Loucy (cell line): ENCODE data around the gene TMEM17.

Experiments
- H2AFZ ChIP-seq: fragments of 200-600 bp; sonication (generic); 2 replicates; pipeline ENCODE4 v1.6.0; 2016; ENCODE audit warnings: antibody characterized with exemption, mild to moderate bottlenecking, low read length, moderate library complexity
- H3F3A ChIP-seq: fragments of 200-600 bp; 2 replicates; pipeline ENCODE4 v1.6.0; 2016; ENCODE audit warnings: antibody characterized with exemption, low read depth, mild to moderate bottlenecking
- H3K27me3 ChIP-seq: fragments of 200-600 bp; sonication (generic); 2 replicates; pipeline ENCODE4 v1.6.1; 2014; ENCODE audit warnings: low read length, mild to moderate bottlenecking; ENCODE audit not compliant: insufficient read depth, poor library complexity, severe bottlenecking
- H3K36me3 ChIP-seq: fragments of 200-600 bp; sonication (generic); 2 replicates; pipeline ENCODE4 v1.6.1; 2016; ENCODE audit warnings: low read length; ENCODE audit not compliant: insufficient read depth
- H3K4me1 ChIP-seq: fragments of 200-600 bp; sonication (generic); 2 replicates; pipeline ENCODE4 v1.5.1; 2014; ENCODE audit warnings: low read length, mild to moderate bottlenecking; ENCODE audit not compliant: insufficient read depth, poor library complexity, severe bottlenecking
- H3K4me2 ChIP-seq: fragments of 200-600 bp; sonication (generic); 2 replicates; pipeline ENCODE4 v1.6.0; 2014; ENCODE audit warnings: antibody characterized with exemption, low read length, low read depth, mild to moderate bottlenecking; ENCODE audit not compliant: poor library complexity, severe bottlenecking
- H3K4me3 ChIP-seq: fragments of 200-600 bp; sonication (generic); 2 replicates; pipeline ENCODE4 v1.5.1; 2014; ENCODE audit warnings: low read length, mild to moderate bottlenecking, mixed read lengths; ENCODE audit not compliant: poor library complexity, severe bottlenecking
- H3K79me2 ChIP-seq: fragments of 200-600 bp; sonication (generic); 2 replicates; pipeline ENCODE4 v1.6.1; 2014; ENCODE audit warnings: low read length; ENCODE audit not compliant: insufficient read depth
- H3K9ac ChIP-seq: fragments of 200-600 bp; sonication (generic); 2 replicates; pipeline ENCODE4 v1.6.0; 2014; ENCODE audit warnings: mild to moderate bottlenecking, low read depth, low read length, moderate library complexity; ENCODE audit not compliant: poor library complexity, severe bottlenecking
- H3K9me2 ChIP-seq: fragments of 200-600 bp; sonication (generic); replicated peaks from 2 replicates; pipeline ENCODE4 v1.6.1; 2016; ENCODE audit warnings: low read depth, low read length, mixed read lengths
- H3K9me3 ChIP-seq: fragments of 200-600 bp; sonication (generic); 2 replicates; pipeline ENCODE4 v1.6.1; 2014; ENCODE audit warnings: mild to moderate bottlenecking, antibody characterized with exemption, low read length, low read depth; ENCODE audit not compliant: insufficient read depth
- H4K20me1 ChIP-seq: fragments of 200-600 bp; sonication (generic); 2 replicates; pipeline ENCODE4 v1.6.0; 2014; ENCODE audit warnings: antibody characterized with exemption, low read length, mild to moderate bottlenecking; ENCODE audit not compliant: insufficient read depth, poor library complexity, severe bottlenecking
- CTCF ChIP-seq: fragments of 200-600 bp; sonication (generic); conservative IDR thresholded peaks from 2 replicates; pipeline ENCODE4 v1.5.1; 2014; ENCODE audit warnings: mild to moderate bottlenecking, antibody characterized with exemption, low read length
- EZH2phosphoT487 ChIP-seq: fragments of 200-600 bp; IDR thresholded peaks from 2 replicates; pipeline ENCODE4 v1.6.1; 2018; ENCODE audit warnings: antibody characterized with exemption, mild to moderate bottlenecking, moderate library complexity, borderline replicate concordance

The TMEM17 gene

GRCh38 chr2:62498739-62499138, 7.3 kb downstream of the TMEM17 start:
- H3K79me2 ChIP-seq: no peaks in the 10 kb centered on the region
- H3K9me3 ChIP-seq: no peaks in the 10 kb centered on the region
- H3K4me2 ChIP-seq: no peak overlapping the region
- H2AFZ ChIP-seq: no peak overlapping the region
- H3K36me3 ChIP-seq: no peaks in the 10 kb centered on the region
- no peaks in the 10 kb centered on the region for H3K9me2 ChIP-seq
- H3K4me3 ChIP-seq: no peak overlapping the region
- no peaks in the 10 kb centered on the region for H3K4me1 ChIP-seq
- no peaks in the 10 kb centered on the region for H4K20me1 ChIP-seq
- H3K9ac ChIP-seq: no peak overlapping the region
- no peaks in the 10 kb centered on the region for H3K27me3 ChIP-seq
- TF ChIP-seq EZH2phosphoT487 (no peak), CTCF (no peak)
- H3F3A ChIP-seq: no peaks in the 10 kb centered on the region

DNA sequence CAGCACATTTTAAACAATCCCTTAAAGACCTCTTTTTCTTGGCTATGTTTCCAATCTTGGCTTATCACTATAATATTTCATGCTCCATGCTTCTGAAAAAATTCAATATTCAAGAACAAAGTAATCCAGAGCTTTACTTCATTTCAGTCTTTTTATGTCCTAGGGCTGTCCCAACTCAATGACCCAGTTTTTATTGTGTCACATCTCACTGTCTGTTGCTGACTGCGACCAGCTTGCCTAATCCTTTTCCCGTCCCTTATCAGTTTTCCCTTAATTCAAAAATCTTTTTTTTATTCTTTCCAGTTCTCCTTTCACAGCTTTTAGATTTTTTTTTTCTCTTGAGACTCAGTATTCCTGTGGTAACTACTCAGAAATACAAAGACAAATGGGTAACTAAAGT, 10.2 kb downstream of the TMEM17 start:
- no peak overlapping the region for H2AFZ ChIP-seq

GRCh38 chr2:62492048-62492447, 13.9 kb downstream of the TMEM17 start:
- Histone ChIP-seq H4K20me1 (no peaks in the 10 kb centered on the region), H2AFZ (no peak overlapping the region), H3F3A (no peaks in the 10 kb centered on the region), H3K9ac (no peak overlapping the region), H3K9me3 (no peaks in the 10 kb centered on the region), H3K27me3 (no peaks in the 10 kb centered on the region), H3K4me1 (no peaks in the 10 kb centered on the region), H3K4me2 (no peak overlapping the region), H3K79me2 (no peaks in the 10 kb centered on the region), H3K9me2 (no peaks in the 10 kb centered on the region), H3K36me3 (no peaks in the 10 kb centered on the region), H3K4me3 (no peak overlapping the region)
- no peak for TF ChIP-seq EZH2phosphoT487
- TF ChIP-seq CTCF: no peak

More for the DNA sequence above, 10.2 kb downstream of the TMEM17 start:
- Histone ChIP-seq H3K9me3 (no peaks in the 10 kb centered on the region), H3K4me2 (no peak overlapping the region), H3K9me2 (no peaks in the 10 kb centered on the region), H3K4me3 (no peak overlapping the region), H3K36me3 (no peaks in the 10 kb centered on the region), H3K79me2 (no peaks in the 10 kb centered on the region), H3F3A (no peaks in the 10 kb centered on the region), H4K20me1 (no peaks in the 10 kb centered on the region), H3K27me3 (no peaks in the 10 kb centered on the region), H3K4me1 (no peaks in the 10 kb centered on the region), H3K9ac (no peak overlapping the region)
- no peak for TF ChIP-seq EZH2phosphoT487
- no peak for TF ChIP-seq CTCF
